B cell (primary cell): ENCODE data around the gene STAB1.

ENCODE experiments used
- EZH2 ChIP-seq: IDR thresholded peaks from 2 replicates; pipeline ENCODE4 v1.6.1; 2012; ENCODE audit warnings: borderline replicate concordance, low read depth, mild to moderate bottlenecking, moderate library complexity, low read length; ENCODE audit not compliant: insufficient read depth, poor library complexity, severe bottlenecking
- TF ChIP-seq, protein P1 (sequence below): fragments of 200-600 bp; IDR thresholded peaks from one replicate; pipeline ENCODE4 v1.8.0; 2022; ENCODE audit warnings: antibody characterized with exemption, mild to moderate bottlenecking

DNA sequence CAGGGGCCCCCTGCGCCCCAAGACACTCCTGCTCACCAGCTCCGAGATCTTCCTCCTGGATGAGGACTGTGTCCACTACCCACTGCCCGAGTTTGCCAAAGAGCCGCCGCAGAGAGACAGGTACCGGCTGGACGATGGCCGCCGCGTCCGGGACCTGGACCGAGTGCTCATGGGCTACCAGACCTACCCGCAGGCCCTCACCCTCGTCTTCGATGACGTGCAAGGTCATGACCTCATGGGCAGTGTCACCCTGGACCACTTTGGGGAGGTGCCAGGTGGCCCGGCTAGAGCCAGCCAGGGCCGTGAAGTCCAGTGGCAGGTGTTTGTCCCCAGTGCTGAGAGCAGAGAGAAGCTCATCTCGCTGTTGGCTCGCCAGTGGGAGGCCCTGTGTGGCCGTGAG lies 3.1 kb upstream of the STAB1 start:
- TF ChIP-seq, protein P1, sequence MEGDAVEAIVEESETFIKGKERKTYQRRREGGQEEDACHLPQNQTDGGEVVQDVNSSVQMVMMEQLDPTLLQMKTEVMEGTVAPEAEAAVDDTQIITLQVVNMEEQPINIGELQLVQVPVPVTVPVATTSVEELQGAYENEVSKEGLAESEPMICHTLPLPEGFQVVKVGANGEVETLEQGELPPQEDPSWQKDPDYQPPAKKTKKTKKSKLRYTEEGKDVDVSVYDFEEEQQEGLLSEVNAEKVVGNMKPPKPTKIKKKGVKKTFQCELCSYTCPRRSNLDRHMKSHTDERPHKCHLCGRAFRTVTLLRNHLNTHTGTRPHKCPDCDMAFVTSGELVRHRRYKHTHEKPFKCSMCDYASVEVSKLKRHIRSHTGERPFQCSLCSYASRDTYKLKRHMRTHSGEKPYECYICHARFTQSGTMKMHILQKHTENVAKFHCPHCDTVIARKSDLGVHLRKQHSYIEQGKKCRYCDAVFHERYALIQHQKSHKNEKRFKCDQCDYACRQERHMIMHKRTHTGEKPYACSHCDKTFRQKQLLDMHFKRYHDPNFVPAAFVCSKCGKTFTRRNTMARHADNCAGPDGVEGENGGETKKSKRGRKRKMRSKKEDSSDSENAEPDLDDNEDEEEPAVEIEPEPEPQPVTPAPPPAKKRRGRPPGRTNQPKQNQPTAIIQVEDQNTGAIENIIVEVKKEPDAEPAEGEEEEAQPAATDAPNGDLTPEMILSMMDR = no peak
- no peak for TF ChIP-seq EZH2
